H1 (cell line): ENCODE measurements around the gene KCNIP3. TPM values are rescaled to one million over a fixed set of nuclear protein-coding genes. Genes with fewer than 3 reads are reported as not detected.
"Not testable (repeated sequence)": the region's sequence is repeated elsewhere in the genome, so short reads cannot be mapped to it uniquely, and the experiment has no call there.

ENCODE experiments used
- CTCF ChIA-PET: fragments of 300-600 bp; sonication (Branson Sonifier 250); formaldehyde crosslinking; loops from one replicate; lab custom pipeline; 2021; ENCODE audit not compliant: partially characterized antibody; lab: Charles Lee
- POLR2A ChIA-PET: fragments of 300-600 bp; sonication (Branson Sonifier 250); formaldehyde crosslinking; loops from one replicate; lab custom pipeline; 2021; ENCODE audit warnings: inconsistent platforms; ENCODE audit not compliant: partially characterized antibody; lab: Charles Lee
- DNase-seq, 2 experiments: peaks; one replicate each; pipeline versions ENCODE4 v3.0.0 to v3.0.0-alpha.2; 2010 to 2022; ENCODE audit warnings: low spot score in 2 of 2, low read depth in 1 of 2, mixed read lengths in 1 of 2
- FAIRE-seq: peaks from 2 replicates; lab custom pipeline; 2011; peaks lifted over from hg19 to GRCh38; lab: Jason Lieb, UNC
- H2AFZ ChIP-seq: 2 replicates; pipeline ENCODE4 v1.8.1; 2012; ENCODE audit warnings: low read length, inconsistent platforms
- H2AK5ac ChIP-seq: 2 replicates; pipeline ENCODE4 v1.6.1; 2013; ENCODE audit warnings: low read depth, low read length
- H2BK120ac ChIP-seq: replicated peaks from 2 replicates; pipeline ENCODE3; 2013; ENCODE audit warnings: low read depth, low read length, inconsistent platforms
- H2BK12ac ChIP-seq: 2 replicates; pipeline ENCODE4 v1.6.1; 2013; ENCODE audit warnings: low read depth, low read length
- H2BK15ac ChIP-seq: 2 replicates; pipeline ENCODE4 v1.6.1; 2013; ENCODE audit warnings: low read length
- H2BK20ac ChIP-seq: 2 replicates; pipeline ENCODE4 v1.6.1; 2013; ENCODE audit warnings: low read length
- H2BK5ac ChIP-seq: 2 replicates; pipeline ENCODE4 v1.6.1; 2013; ENCODE audit warnings: low read depth, low read length
- H3K14ac ChIP-seq: 2 replicates; pipeline ENCODE4 v1.6.1; 2013; ENCODE audit warnings: inconsistent platforms; ENCODE audit not compliant: insufficient read length
- H3K18ac ChIP-seq: 2 replicates; pipeline ENCODE4 v1.6.1; 2013; ENCODE audit warnings: low read length; ENCODE audit errors: extremely low read depth
- H3K23ac ChIP-seq: 2 replicates; pipeline ENCODE4 v1.6.1; 2013; ENCODE audit warnings: inconsistent platforms; ENCODE audit not compliant: insufficient read length
- H3K23me2 ChIP-seq: 2 replicates; pipeline ENCODE4 v1.6.1; 2013; ENCODE audit warnings: low read depth, low read length
- H3K27ac ChIP-seq: 2 replicates; pipeline ENCODE4 v1.6.1; 2011; ENCODE audit warnings: low read depth, low read length, inconsistent platforms
- H3K27me3 ChIP-seq, 4 experiments: replicated peaks in 1 of 4; 1 replicate in 1 of 4; 2 replicates in 3 of 4; pipeline versions ENCODE4 v1.6.1 to v1.8.1; 2011 to 2013; ENCODE audit warnings: low read length in 3 of 4, mild to moderate bottlenecking in 3 of 4, inconsistent platforms in 2 of 4, mixed read lengths in 2 of 4, moderate library complexity in 1 of 4; ENCODE audit not compliant: control insufficient read depth in 3 of 4, insufficient read depth in 3 of 4; ENCODE audit errors: extremely low read depth in 1 of 4
- H3K36me3 ChIP-seq, 4 experiments: 2 replicates each; pipeline versions ENCODE4 v1.6.1 to v1.8.1; 2011 to 2013; ENCODE audit warnings: mild to moderate bottlenecking in 4 of 4, low read length in 3 of 4, moderate library complexity in 2 of 4, control low read depth in 1 of 4, inconsistent platforms in 1 of 4; ENCODE audit not compliant: insufficient read depth in 4 of 4, control insufficient read depth in 2 of 4
- H3K4ac ChIP-seq: replicated peaks from 2 replicates; pipeline ENCODE3; 2013; ENCODE audit warnings: low read length, low read depth, mixed read lengths, inconsistent platforms; ENCODE audit not compliant: insufficient read length
- H3K4me1 ChIP-seq, 4 experiments: replicated peaks in 1 of 4; 1 replicate in 1 of 4; 2 replicates in 3 of 4; pipeline versions ENCODE4 v1.6.1 to v1.8.1; 2011 to 2013; ENCODE audit warnings: low read length in 3 of 4, inconsistent platforms in 2 of 4, mixed read lengths in 1 of 4; ENCODE audit not compliant: insufficient read depth in 4 of 4, control insufficient read depth in 3 of 4
- H3K4me2 ChIP-seq, 2 experiments: 2 replicates each; pipeline versions ENCODE4 v1.6.1 to v1.8.1; 2011 to 2013; ENCODE audit warnings: low read depth in 2 of 2, low read length in 2 of 2, control low read depth in 1 of 2, inconsistent platforms in 1 of 2, mild to moderate bottlenecking in 1 of 2; ENCODE audit not compliant: insufficient read depth in 1 of 2
- H3K4me3 ChIP-seq, 4 experiments: fragments of 200-600, 300-600 bp in 1 of 4; sonication (generic), shearing (Covaris generic), sonication (Bioruptor Twin) in 1 of 4; 2 replicates each; pipeline versions ENCODE4 v1.5.1 to v1.8.1; 2011 to 2016; ENCODE audit warnings: low read length in 4 of 4, low read depth in 3 of 4, control low read depth in 2 of 4, inconsistent platforms in 2 of 4, mild to moderate bottlenecking in 2 of 4, mixed read lengths in 1 of 4, moderate library complexity in 1 of 4; ENCODE audit not compliant: insufficient read depth in 2 of 4; ENCODE audit errors: extremely low read depth in 1 of 4
- H3K56ac ChIP-seq: replicated peaks from 2 replicates; pipeline ENCODE3; 2013; ENCODE audit warnings: low read depth, mild to moderate bottlenecking, mixed read lengths, low read length, inconsistent platforms; ENCODE audit not compliant: insufficient read length
- H3K79me1 ChIP-seq: 2 replicates; pipeline ENCODE4 v1.6.1; 2013; ENCODE audit warnings: low read depth, low read length, control low read depth
- H3K79me2 ChIP-seq, 2 experiments: 2 replicates each; pipeline versions ENCODE4 v1.6.1 to v1.8.1; 2012 to 2013; ENCODE audit warnings: low read length in 2 of 2, mild to moderate bottlenecking in 2 of 2, inconsistent platforms in 1 of 2; ENCODE audit not compliant: insufficient read depth in 2 of 2, control insufficient read depth in 1 of 2
- H3K9ac ChIP-seq, 4 experiments: replicated peaks in 1 of 4; 1 replicate in 1 of 4; 2 replicates in 3 of 4; pipeline versions ENCODE4 v1.6.1 to v1.8.1; 2011 to 2013; ENCODE audit warnings: low read depth in 3 of 4, low read length in 3 of 4, control low read depth in 2 of 4, mild to moderate bottlenecking in 2 of 4, moderate library complexity in 2 of 4, inconsistent platforms in 1 of 4; ENCODE audit errors: extremely low read depth in 1 of 4
- H3K9me3 ChIP-seq, 2 experiments: 2 replicates each; pipeline versions ENCODE4 v1.6.1 to v1.8.1; 2012 to 2013; ENCODE audit warnings: mild to moderate bottlenecking in 2 of 2, moderate library complexity in 2 of 2, control low read depth in 1 of 2, inconsistent platforms in 1 of 2, low read depth in 1 of 2, low read length in 1 of 2, mixed read lengths in 1 of 2; ENCODE audit not compliant: insufficient read depth in 2 of 2
- H4K20me1 ChIP-seq, 2 experiments: replicated peaks in 1 of 2; 2 replicates each; pipeline versions ENCODE3 to v1.8.1; 2011 to 2013; ENCODE audit warnings: inconsistent platforms in 2 of 2, low read length in 2 of 2, mild to moderate bottlenecking in 1 of 2; ENCODE audit not compliant: insufficient read depth in 2 of 2, control insufficient read depth in 1 of 2
- H4K5ac ChIP-seq: 2 replicates; pipeline ENCODE4 v1.6.1; 2013; ENCODE audit warnings: low read length, low read depth, mixed read lengths, inconsistent platforms; ENCODE audit not compliant: insufficient read length
- H4K8ac ChIP-seq: 2 replicates; pipeline ENCODE4 v1.8.0; 2013; ENCODE audit warnings: mild to moderate bottlenecking, moderate library complexity, low read length, inconsistent platforms; ENCODE audit not compliant: insufficient read depth; ENCODE audit errors: extremely low read depth
- H4K91ac ChIP-seq: replicated peaks from 2 replicates; pipeline ENCODE3; 2013; ENCODE audit warnings: low read length, mixed read lengths, inconsistent platforms; ENCODE audit not compliant: insufficient read length
- WGBS, 2 experiments: shearing (Covaris generic) in 1 of 2; methylation state at CpG; one replicate each; pipeline versions ENCODE4 v1.1.6 to v1.1.7; 2013 to 2015; ENCODE audit warnings: low lambda C conversion rate in 2 of 2, mixed read lengths in 2 of 2, inconsistent platforms in 1 of 2, low coverage in 1 of 2, missing lambda C conversion rate in 1 of 2; ENCODE audit not compliant: insufficient replicate concordance in 2 of 2, insufficient coverage in 1 of 2, insufficient read length in 1 of 2; ENCODE audit errors: extremely low coverage in 1 of 2, missing lambda C conversion rate in 1 of 2; 5-methylcytosine and 5-hydroxymethylcytosine counted together
- polyA plus RNA-seq, 7 experiments: library from polyadenylated mRNA; depleted of rRNA in 3 of 7; stranded (reverse) in 5 of 7; unstranded in 2 of 7; fragments of >200 nt in 5 of 7; fragments of 200-250 nt in 2 of 7; gene quantifications; 1 replicate in 5 of 7; 2 replicates in 1 of 7; 4 replicates in 1 of 7; pipeline versions ENCODE4 v1.2.1 to v1.2.3, GENCODE V29; 2011 to 2013; ENCODE audit warnings: missing spikeins in 2 of 7, mixed read lengths in 2 of 7
- total RNA-seq: library from RNA; stranded (reverse); fragmentation: NEBNext Ultra II Directional; extraction: Animal tissue kit (Norgen Biotek cat#: 25700); gene quantifications from 2 replicates; pipeline ENCODE4 v1.2.1, GENCODE V29; 2021

Gene KCNIP3
- total and polyA plus RNA-seq, 2 of the 8 experiments (the other 6 are each of a cell fraction or from before 2014, with no cell fraction given): 0.33 to 1.9 TPM

DNA sequence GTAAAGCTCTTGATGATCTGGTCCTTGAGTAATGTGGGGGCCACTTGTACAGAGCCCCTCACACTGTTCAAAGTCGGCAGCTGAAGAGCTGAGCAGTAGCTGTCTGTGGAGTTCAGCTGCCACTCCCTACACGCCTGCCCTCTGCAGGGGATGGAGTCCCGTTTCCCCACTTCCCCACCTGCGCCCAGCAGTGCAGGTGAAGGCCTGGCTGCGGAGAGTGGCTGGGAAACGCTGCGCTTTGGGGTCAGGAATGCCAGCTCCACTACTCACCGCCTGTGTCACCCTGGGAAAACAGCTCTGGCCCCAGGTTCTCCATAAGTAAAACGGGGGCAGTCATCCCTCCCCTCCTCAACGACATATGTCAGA, 104.8 kb downstream of the KCNIP3 start:
- 3% methylated on average over 9 of the region's 10 CpGs; no CpG with 5 or more reads in 1 of the 2 experiments for WGBS, 2 experiments
- H3K79me1 ChIP-seq, H2BK120ac ChIP-seq, DNase-seq, H4K91ac ChIP-seq, H4K8ac ChIP-seq, H3K4me1 ChIP-seq, H2BK15ac ChIP-seq, H3K56ac ChIP-seq, H4K5ac ChIP-seq, H2BK5ac ChIP-seq, H3K18ac ChIP-seq, H3K27ac ChIP-seq, H3K4ac ChIP-seq, H2AK5ac ChIP-seq, H3K23me2 ChIP-seq, H3K9me3 ChIP-seq, H3K14ac ChIP-seq, H3K27me3 ChIP-seq, H3K23ac ChIP-seq, FAIRE-seq, H2BK12ac ChIP-seq, H4K20me1 ChIP-seq, H2BK20ac ChIP-seq, H3K36me3 ChIP-seq: not testable (repeated sequence)
- ChIA-PET POLR2A (interaction anchor here (1.5 kb wide), 1 partner anchor 56 kb away, joined by 4 read pairs; no protein-coding TSS in a partner anchor), CTCF (interaction anchor here (0.9 to 1.6 kb wide), 2 partner anchors 57 to 170 kb away, joined by 3 to 7 read pairs; no protein-coding TSS in a partner anchor)
- peaks cover 0 to 13% of the 10 kb centered on the region in 2 experiments; a peak in 2 of 4 replicates for H3K79me2 ChIP-seq
- peak overlapping the region; percentile 80 to 87 for H3K4me2 ChIP-seq
- peak overlapping the region; percentile 80 to 99 (median 96) for H3K4me3 ChIP-seq
- peak overlapping the region in 3 of 4 experiments; percentile 12 to 89 (median 81); a peak in 4 of 7 replicates for H3K9ac ChIP-seq
- peak overlapping the region; percentile 92 for H2AFZ ChIP-seq
